COLO668 (cell line): ENCODE measurements around the gene BSPRY.
A peak's percentile ranks its signal among the peaks of the same experiment; 100 is the strongest.
"Not testable (repeated sequence)": the region's sequence is repeated elsewhere in the genome, so short reads cannot be mapped to it uniquely, and the experiment has no call there.

Experiments
- DNase-seq: peaks from one replicate; lab custom pipeline; 2025; ENCODE audit not compliant: unreplicated experiment; lab: John Stamatoyannopoulos, UW

Gene BSPRY

GRCh38 chr9:113341712-113342410 lies 7.5 kb upstream of the BSPRY start:
- DNase-seq, result peak; percentile 70

- DNase-seq, result peak; percentile 94
Measured at GRCh38 chr9:113343732-113344231, 5.6 kb upstream of the BSPRY start.

GRCh38 chr9:113345190-113345589 lies 4.2 kb upstream of the BSPRY start:
- DNase-seq, result no peak

GRCh38 chr9:113345671-113346070 lies 3.7 kb upstream of the BSPRY start:
- no peak for DNase-seq

GRCh38 chr9:113348437-113348836 lies 904 bp upstream of the BSPRY start:
- DNase-seq, result no peak

GRCh38 chr9:113349066-113349444 lies 286 bp upstream of the BSPRY start:
- no peak for DNase-seq

- DNase-seq, result peak; percentile 45
Measured at GRCh38 chr9:113350107-113350661, 843 bp downstream of the BSPRY start.

- DNase-seq, result no peak
Measured at GRCh38 chr9:113350937-113351336, 1.6 kb downstream of the BSPRY start.

GRCh38 chr9:113352006-113352405 lies 2.7 kb downstream of the BSPRY start:
- no peak for DNase-seq

GRCh38 chr9:113352411-113352810 lies 3.1 kb downstream of the BSPRY start:
- DNase-seq, result no peak

GRCh38 chr9:113355040-113355596 lies 5.8 kb downstream of the BSPRY start:
- no peak for DNase-seq

- no peak for DNase-seq
Measured at GRCh38 chr9:113356686-113357292, 7.4 kb downstream of the BSPRY start.

- DNase-seq, result no peak
Measured at GRCh38 chr9:113359385-113359784, 10.0 kb downstream of the BSPRY start.

GRCh38 chr9:113360242-113360842 lies 11.0 kb downstream of the BSPRY start:
- no peak for DNase-seq

GRCh38 chr9:113361304-113362018 lies 12.1 kb downstream of the BSPRY start:
- peak; percentile 28 for DNase-seq

GRCh38 chr9:113363336-113363735 lies 14.0 kb downstream of the BSPRY start:
- no peak for DNase-seq

- DNase-seq, result no peak
Measured at GRCh38 chr9:113364951-113365350, 15.6 kb downstream of the BSPRY start.

- DNase-seq, result not testable (repeated sequence)
Measured at GRCh38 chr9:113365652-113366051, 16.3 kb downstream of the BSPRY start.

- no peak for DNase-seq
Measured at GRCh38 chr9:113368348-113368981, 19.1 kb downstream of the BSPRY start.
